ENCODE data around the gene ARFGEF3. TPM values are rescaled to one million over a fixed set of nuclear protein-coding genes. Genes with fewer than 3 reads are reported as not detected.

ARFGEF3 gene
- total RNA-seq, 1 donor from 2014 or later = 28.6 TPM

DNA sequence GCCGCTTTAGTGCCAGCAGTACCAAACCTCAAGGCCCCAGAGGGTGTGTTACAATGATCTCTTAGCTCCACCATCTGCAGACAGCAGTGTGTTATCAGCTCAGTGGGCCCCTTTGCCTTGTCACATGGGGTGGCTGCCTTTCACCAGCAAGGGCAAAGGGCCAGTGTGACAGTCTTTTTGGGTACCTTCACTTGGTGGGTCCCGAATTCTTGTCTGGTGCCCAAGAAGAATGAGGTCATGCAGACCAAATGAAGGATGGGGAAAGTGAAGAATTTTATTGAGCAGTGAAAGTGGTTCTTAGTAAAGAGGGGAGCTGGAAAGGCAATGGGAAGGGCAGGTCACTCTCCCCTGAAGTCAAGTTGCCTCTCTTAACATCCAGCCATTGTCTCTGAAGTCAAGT lies 213.1 kb downstream of the ARFGEF3 start:
- no peaks in the 10 kb centered on the region for H3K36me3 Mint-ChIP-seq (ENCODE audit: insufficient read depth)
- DNase-seq (ENCODE audit: low spot score, unreplicated experiment) = no peak
- no peaks in the 10 kb centered on the region for H3K27me3 Mint-ChIP-seq
- no peak overlapping the region for H3K4me3 Mint-ChIP-seq (ENCODE audit: low read depth)
- no peak overlapping the region for H3K27ac Mint-ChIP-seq
- H3K9me3 Mint-ChIP-seq (ENCODE audit: low read depth) = peaks cover 6% of the 10 kb centered on the region
- TF ChIP-seq CTCF (IDR thresholded peaks at IDR 0.05; ENCODE audit: unreplicated experiment) = no peak
- peaks cover 52% of the 10 kb centered on the region for H3K4me1 Mint-ChIP-seq (ENCODE audit: low read depth)

DNA sequence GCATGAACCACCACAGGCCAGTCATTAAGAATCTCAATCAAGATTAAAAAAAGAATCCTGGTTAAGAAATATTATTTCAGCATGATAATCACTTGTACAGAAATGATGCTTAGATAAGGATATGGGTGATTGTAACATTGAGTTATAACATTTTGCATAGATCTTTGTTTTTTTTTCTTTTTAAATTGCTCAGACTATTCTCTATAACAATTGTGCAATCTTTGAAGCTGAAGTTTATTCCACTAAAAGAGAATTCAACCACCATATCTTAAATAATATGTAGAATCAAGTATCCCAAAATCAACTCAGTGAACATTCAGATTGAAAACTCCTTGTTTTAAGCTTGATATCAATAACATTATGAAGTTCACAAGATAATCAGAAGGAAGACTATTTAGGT lies 215.3 kb downstream of the ARFGEF3 start:
- peaks cover 31% of the 10 kb centered on the region for H3K4me1 Mint-ChIP-seq (ENCODE audit: low read depth)
- no peak for TF ChIP-seq CTCF (IDR thresholded peaks at IDR 0.05; ENCODE audit: unreplicated experiment)

GRCh38 chr6:138377844-138378243 lies 216.1 kb downstream of the ARFGEF3 start, which contains the start of gene SMIM28:
Gene SMIM28 (plus strand): TSS chr6:138377905. CDS start chr6:138378073, 168 bp downstream.
- no peaks in the 10 kb centered on the region for H3K36me3 Mint-ChIP-seq (ENCODE audit: insufficient read depth)
- no peak for TF ChIP-seq CTCF (IDR thresholded peaks at IDR 0.05; ENCODE audit: unreplicated experiment)
- no peak for DNase-seq (ENCODE audit: low spot score, unreplicated experiment)
- no peak within 1 kb of the TSS for H3K4me3 Mint-ChIP-seq (ENCODE audit: low read depth)
- peaks cover 32% of the 10 kb centered on the region for H3K4me1 Mint-ChIP-seq (ENCODE audit: low read depth)
- H3K27ac Mint-ChIP-seq = peak within 1 kb of the TSS; percentile 67
- H3K27me3 Mint-ChIP-seq = no peaks in the 10 kb centered on the region
- peaks cover 6% of the 10 kb centered on the region for H3K9me3 Mint-ChIP-seq (ENCODE audit: low read depth)

More for the DNA sequence above, 215.3 kb downstream of the ARFGEF3 start:
- Mint-ChIP-seq H3K9me3 (ENCODE audit: low read depth) (peaks cover 6% of the 10 kb centered on the region), H3K27ac (no peak overlapping the region), H3K36me3 (ENCODE audit: insufficient read depth) (no peaks in the 10 kb centered on the region), H3K27me3 (no peaks in the 10 kb centered on the region), H3K4me3 (ENCODE audit: low read depth) (no peak overlapping the region)
- no peak for DNase-seq (ENCODE audit: low spot score, unreplicated experiment)

GRCh38 chr6:138378463-138378862 lies 216.7 kb downstream of the ARFGEF3 start:
- Mint-ChIP-seq H3K4me1 (ENCODE audit: low read depth) (peaks cover 37% of the 10 kb centered on the region), H3K27ac (peak overlapping the region; percentile 67), H3K27me3 (no peaks in the 10 kb centered on the region), H3K9me3 (ENCODE audit: low read depth) (peaks cover 6% of the 10 kb centered on the region), H3K4me3 (ENCODE audit: low read depth) (no peak overlapping the region), H3K36me3 (ENCODE audit: insufficient read depth) (no peaks in the 10 kb centered on the region)
- DNase-seq (ENCODE audit: low spot score, unreplicated experiment) = no peak
- no peak for TF ChIP-seq CTCF (IDR thresholded peaks at IDR 0.05; ENCODE audit: unreplicated experiment)

DNA sequence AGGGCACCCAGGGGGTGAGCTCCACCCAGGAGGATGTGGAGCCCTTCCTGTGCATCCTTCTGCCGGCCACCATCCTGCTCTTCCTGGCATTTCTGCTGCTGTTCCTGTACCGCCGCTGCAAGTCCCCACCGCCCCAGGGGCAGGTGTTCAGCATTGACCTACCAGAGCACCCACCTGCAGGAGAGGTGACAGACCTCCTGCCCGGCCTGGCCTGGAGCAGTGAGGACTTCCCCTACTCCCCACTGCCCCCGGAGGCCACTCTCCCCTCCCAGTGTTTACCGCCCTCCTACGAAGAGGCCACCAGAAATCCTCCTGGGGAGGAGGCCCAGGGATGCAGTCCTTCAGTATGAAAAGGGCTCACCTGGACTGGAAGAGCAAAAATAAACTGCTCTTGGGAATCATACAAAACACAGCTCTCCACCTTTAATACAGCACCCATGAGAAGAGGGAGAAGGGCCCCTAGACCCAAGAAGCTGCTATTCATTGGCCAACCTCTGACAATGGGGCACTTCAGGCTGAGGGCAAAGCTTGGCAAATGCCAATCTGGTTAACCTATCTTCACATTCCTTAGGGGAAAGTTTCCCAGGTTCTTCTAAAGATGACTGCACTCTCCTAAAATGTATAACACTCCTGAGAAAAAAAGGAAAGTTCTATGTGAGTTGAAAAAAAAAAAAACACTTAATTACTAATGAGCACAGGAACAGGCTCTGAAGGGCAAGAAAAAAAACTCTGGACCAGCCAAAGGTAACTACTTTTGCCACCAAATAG lies 220.9 kb downstream of the ARFGEF3 start:
- Mint-ChIP-seq H3K27ac (peak overlapping the region; percentile 11), H3K4me1 (ENCODE audit: low read depth) (peaks cover 38% of the 10 kb centered on the region), H3K4me3 (ENCODE audit: low read depth) (no peak overlapping the region), H3K36me3 (ENCODE audit: insufficient read depth) (no peaks in the 10 kb centered on the region), H3K9me3 (ENCODE audit: low read depth) (no peaks in the 10 kb centered on the region), H3K27me3 (no peaks in the 10 kb centered on the region)
- DNase-seq (ENCODE audit: low spot score, unreplicated experiment) = no peak
- no peak for TF ChIP-seq CTCF (IDR thresholded peaks at IDR 0.05; ENCODE audit: unreplicated experiment)

Data from progenitor cell of endocrine pancreas (in vitro differentiated cells).